ENCODE results near the gene ZRANB3.

DNA sequence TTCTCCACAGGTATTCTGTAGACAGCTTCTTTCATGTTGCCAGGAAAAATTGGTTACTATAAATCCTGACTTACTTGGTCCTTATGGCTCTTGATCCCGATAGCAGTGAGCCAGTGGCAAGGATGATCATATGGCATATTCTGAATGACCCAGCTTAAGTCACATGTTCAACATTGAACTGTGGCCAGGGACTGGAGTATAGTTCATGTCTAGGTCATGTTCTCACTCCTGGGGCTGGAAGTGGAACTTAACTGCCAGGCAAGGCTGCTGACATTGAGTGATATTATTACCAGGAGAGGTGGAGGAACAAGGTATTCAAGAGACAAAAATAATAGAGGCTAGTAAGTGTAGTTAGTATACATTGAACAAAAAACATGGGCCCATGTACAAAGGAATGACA is 26.5 kb upstream of the ZRANB3 start:
- TF ChIP-seq SP1 (IDR thresholded peaks at IDR 0.05) (no peak), HDGF (IDR thresholded peaks at IDR 0.05; ENCODE audit: borderline replicate concordance) (no peak), FOXM1 (IDR thresholded peaks at IDR 0.05; ENCODE audit: borderline replicate concordance) (no peak), ZNF384 (IDR thresholded peaks at IDR 0.05) (no peak), LEF1 (IDR thresholded peaks at IDR 0.05; ENCODE audit: borderline replicate concordance) (no peak)

All from HEK293T (cell line).